CD1c-positive myeloid dendritic cell (primary cell): ENCODE results near the gene ITM2B.
A peak's percentile ranks its signal among the peaks of the same experiment; 100 is the strongest.

ENCODE experiments used
- DNase-seq: peaks from one replicate; pipeline ENCODE4 v3.0.0-alpha.2; 2016; ENCODE audit errors: extremely low spot score

Gene ITM2B

DNA sequence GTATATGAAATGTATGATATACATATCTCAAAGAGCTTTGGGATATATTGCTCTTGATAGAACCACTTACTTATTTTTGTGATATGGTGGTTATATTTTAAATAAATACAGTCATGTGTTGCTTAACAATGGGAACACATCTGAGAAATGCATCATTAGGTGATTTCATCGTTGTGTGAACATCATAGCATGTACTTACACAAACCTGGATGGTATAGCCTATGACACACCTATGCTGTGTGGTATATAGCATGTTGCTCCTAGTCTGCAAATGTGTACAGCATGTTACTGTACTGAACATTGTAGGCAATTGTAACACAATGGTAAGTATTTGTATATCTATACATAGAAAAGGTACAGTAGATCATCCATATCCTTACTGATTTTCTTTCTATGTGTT, 78.2 kb downstream of the ITM2B start:
- no peak for DNase-seq

DNA sequence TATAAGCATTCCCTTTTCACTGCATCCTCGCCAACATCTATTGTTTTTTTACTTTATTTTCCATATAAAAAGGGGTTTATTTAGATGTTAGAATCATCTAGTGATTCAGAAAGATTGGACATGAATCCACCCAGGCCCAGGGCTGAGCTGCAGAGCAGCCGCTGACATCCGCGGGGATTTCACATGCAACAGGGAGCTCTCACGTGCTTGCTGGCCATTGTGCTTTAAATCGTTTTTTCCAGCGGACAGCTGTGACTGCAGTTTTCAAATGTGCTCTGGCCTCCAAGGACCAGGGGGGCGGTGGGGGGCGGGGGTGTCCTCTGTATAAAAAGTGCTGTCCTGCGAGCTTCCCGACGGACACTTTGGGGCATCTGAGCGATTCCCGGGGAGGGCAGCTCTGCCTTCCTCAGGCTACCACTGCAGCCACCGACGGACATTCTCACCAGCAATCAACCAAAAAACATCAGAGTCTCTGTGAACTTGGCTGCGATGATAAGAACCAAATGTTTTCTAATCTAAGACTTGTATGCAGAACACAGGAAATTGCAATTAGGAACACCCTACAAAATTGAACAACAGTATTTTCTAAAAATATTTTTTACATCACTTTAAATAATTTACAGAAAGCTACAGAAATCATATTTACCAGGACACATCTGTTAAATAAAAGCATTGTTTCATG, 83.1 kb downstream of the ITM2B start:
- no peak for DNase-seq

- DNase-seq = no peak
These were observed 84.0 kb downstream of the ITM2B start for GRCh38 chr13:48316826-48317510.

GRCh38 chr13:48317511-48318376, 84.7 kb downstream of the ITM2B start:
- DNase-seq = no peak

DNA sequence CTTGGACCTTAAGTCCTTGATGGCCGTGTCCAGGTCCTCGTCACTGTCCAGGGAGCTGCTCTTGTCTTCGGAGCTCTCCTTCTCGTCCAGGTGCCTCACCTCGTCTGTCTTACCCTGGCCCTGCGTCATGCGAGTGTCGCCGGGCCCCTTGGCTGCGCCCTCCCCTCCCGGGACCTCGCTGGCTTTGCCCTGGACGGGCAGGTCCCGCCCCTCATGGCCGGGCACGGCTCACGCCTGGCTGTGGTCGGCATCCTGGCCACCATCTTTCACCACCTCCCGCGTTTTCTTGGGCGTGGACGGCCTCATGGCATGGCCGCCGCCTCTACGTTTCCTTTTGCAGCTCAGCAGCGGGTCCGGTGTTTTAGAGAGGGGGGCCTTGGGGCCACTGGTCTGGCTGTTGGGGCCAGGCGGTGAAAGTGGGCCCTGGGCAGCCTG, 85.4 kb downstream of the ITM2B start:
- no peak for DNase-seq

GRCh38 chr13:48318821-48319511, 86.0 kb downstream of the ITM2B start:
- peak; percentile 48 for DNase-seq
